K562 (cell line): ENCODE measurements around the gene NSRP1. TPM values are rescaled to one million over a fixed set of nuclear protein-coding genes. Genes with fewer than 3 reads are reported as not detected.

Experiments
- ATAC-seq: fragments of 200-7000 bp; cut with Tn5 transposase; 3 replicates; pipeline ENCODE4 v1.9.1; 2020; ENCODE audit warnings: moderate library complexity
- BruUV-seq: library from RNA; stranded (reverse); fragments of 400-500 nt; replicated peaks from 2 replicates; lab custom pipeline; 2021; lab: Mats Ljungman, UMichigan
- CTCF ChIA-PET: fragments of 300-600 bp; formaldehyde crosslinking; extraction: SDS; loops from one replicate; lab custom pipeline; 2021; ENCODE audit warnings: low intra/inter-chr PET ratio; lab: Yijun Ruan, JAX
- POLR2A ChIA-PET: fragments of 300-600, 350-650 bp; sonication (Branson Sonifier 250); formaldehyde crosslinking; extraction: SDS; loops from one replicate; lab custom pipeline; 2021; ENCODE audit warnings: antibody characterized with exemption, inconsistent platforms; lab: Yijun Ruan, JAX
- DNase-seq, 4 experiments: peaks; one replicate each; pipeline versions ENCODE4 v3.0.0 to v3.0.0-alpha.2; 2011 to 2018; ENCODE audit warnings: low spot score in 3 of 4, mixed read lengths in 3 of 4; ENCODE audit errors: extremely low read depth in 1 of 4
- FAIRE-seq: peaks from 2 replicates; lab custom pipeline; 2011; peaks lifted over from hg19 to GRCh38; lab: Jason Lieb, UNC
- H2AFZ ChIP-seq: 2 replicates; pipeline ENCODE4 v1.6.0; 2011; ENCODE audit warnings: low read depth, low read length, control low read depth, inconsistent platforms
- H3K27ac ChIP-seq: fragments of 200-600 bp; 3 replicates; pipeline ENCODE4 v1.8.0; 2011; ENCODE audit warnings: low read depth, mild to moderate bottlenecking, control low read depth, inconsistent platforms, low read length, moderate library complexity, mixed read lengths; ENCODE audit errors: extremely low read depth
- H3K27me3 ChIP-seq, 2 experiments: fragments of 300-600 bp in 1 of 2; 2 replicates in 1 of 2; 3 replicates in 1 of 2; pipeline versions ENCODE4 v1.6.0 to v1.8.0; 2011; ENCODE audit warnings: inconsistent platforms in 2 of 2, low read length in 2 of 2, mild to moderate bottlenecking in 1 of 2, mixed read lengths in 1 of 2, moderate library complexity in 1 of 2; ENCODE audit not compliant: control insufficient read depth in 2 of 2, insufficient read depth in 2 of 2
- H3K36me3 ChIP-seq: fragments of 300-600 bp; 3 replicates; pipeline ENCODE4 v1.8.0; 2011; ENCODE audit warnings: mild to moderate bottlenecking, low read length, inconsistent platforms; ENCODE audit not compliant: control insufficient read depth, insufficient read depth
- H3K4me1 ChIP-seq, 2 experiments: fragments of 200-600 bp in 1 of 2; replicated peaks in 1 of 2; 2 replicates in 1 of 2; 3 replicates in 1 of 2; pipeline versions ENCODE4 v1.5.1 to v1.8.0; 2011; ENCODE audit warnings: inconsistent platforms in 2 of 2, low read length in 2 of 2, mild to moderate bottlenecking in 1 of 2, mixed read lengths in 1 of 2, moderate library complexity in 1 of 2; ENCODE audit not compliant: control insufficient read depth in 2 of 2, insufficient read depth in 2 of 2
- H3K4me2 ChIP-seq: 2 replicates; pipeline ENCODE4 v1.6.1; 2011; ENCODE audit warnings: low read length, control low read depth, inconsistent platforms, mixed read lengths; ENCODE audit not compliant: insufficient read depth
- H3K4me3 ChIP-seq: fragments of 200-600 bp; sonication (generic), shearing (Covaris generic); 2 replicates; pipeline ENCODE4 v1.5.1; 2016; ENCODE audit warnings: control low read depth, inconsistent platforms
- H3K79me2 ChIP-seq: fragments of 200-600 bp; 3 replicates; pipeline ENCODE4 v1.8.0; 2011; ENCODE audit warnings: low read length, inconsistent platforms; ENCODE audit not compliant: control insufficient read depth, insufficient read depth
- H3K9ac ChIP-seq, 2 experiments: 2 replicates each; pipeline versions ENCODE4 v1.6.0 to v1.6.1; 2011; ENCODE audit warnings: low read depth in 2 of 2, low read length in 2 of 2, control low read depth in 1 of 2, inconsistent platforms in 1 of 2, mild to moderate bottlenecking in 1 of 2, mixed read lengths in 1 of 2; ENCODE audit not compliant: insufficient read depth in 1 of 2
- H3K9me1 ChIP-seq: one replicate; pipeline ENCODE4 v1.6.0; 2011; ENCODE audit warnings: inconsistent platforms, mild to moderate bottlenecking, low read length, moderate library complexity; ENCODE audit not compliant: control insufficient read depth, insufficient read depth
- H3K9me3 ChIP-seq: replicated peaks from 2 replicates; pipeline ENCODE4 v1.5.1; 2011; ENCODE audit warnings: low read depth, low read length, inconsistent platforms; ENCODE audit not compliant: control insufficient read depth, insufficient read depth
- H4K20me1 ChIP-seq: replicated peaks from 2 replicates; pipeline ENCODE4 v1.6.1; 2011; ENCODE audit warnings: low read length, inconsistent platforms, mixed read lengths; ENCODE audit not compliant: control insufficient read depth, insufficient read depth
- BRCA1 ChIP-seq, 2 experiments: fragments of 450-650 bp in 1 of 2; sonication (generic) in 1 of 2; formaldehyde crosslinking in 1 of 2; IDR thresholded peaks; 2 replicates each; pipeline versions ENCODE4 v1.5.0 to v1.6.1; 2017 to 2020; ENCODE audit warnings: mild to moderate bottlenecking in 1 of 2, missing genetic modification reagents in 1 of 2
- C11orf30 ChIP-seq: fragments of 450-650 bp; IDR thresholded peaks from 2 replicates; pipeline ENCODE4 v1.6.1; 2016; ENCODE audit warnings: low read depth, mild to moderate bottlenecking
- CBFA2T2 ChIP-seq: fragments of 450-650 bp; conservative IDR thresholded peaks from 2 replicates; pipeline ENCODE4 v1.6.1; 2017; ENCODE audit warnings: mild to moderate bottlenecking
- CBX5 ChIP-seq: IDR thresholded peaks from 2 replicates; pipeline ENCODE4 v1.6.1; 2014; ENCODE audit warnings: low read depth, borderline replicate concordance
- CHD2 ChIP-seq: IDR thresholded peaks from 2 replicates; pipeline ENCODE4 v1.6.1; 2011; ENCODE audit warnings: low read depth, low read length
- EHMT2 ChIP-seq: fragments of 450-650 bp; IDR thresholded peaks from 2 replicates; pipeline ENCODE4 v1.6.1; 2018; ENCODE audit warnings: antibody characterized with exemption
- ETV6 ChIP-seq, 3 experiments: fragments of 150-350 bp in 1 of 3; sonication (generic) in 1 of 3; formaldehyde crosslinking in 1 of 3; IDR thresholded peaks; 2 replicates each; pipeline versions ENCODE4 v1.6.1 to v1.8.0; 2014 to 2022; ENCODE audit warnings: borderline replicate concordance in 2 of 3, low read depth in 2 of 3, antibody characterized with exemption in 1 of 3, low read length in 1 of 3, mild to moderate bottlenecking in 1 of 3, missing genetic modification reagents in 1 of 3
- FOXP1 ChIP-seq: sonication (generic); formaldehyde crosslinking; IDR thresholded peaks from 2 replicates; pipeline ENCODE4 v1.8.0; 2022; ENCODE audit warnings: mild to moderate bottlenecking, missing genetic modification reagents
- MAZ ChIP-seq, 2 experiments: fragments of 450-650 bp in 1 of 2; sonication (generic) in 1 of 2; formaldehyde crosslinking; IDR thresholded peaks in 1 of 2; conservative IDR thresholded peaks in 1 of 2; 2 replicates each; pipeline versions ENCODE4 v1.4.0 to v1.5.0; 2020; ENCODE audit warnings: mild to moderate bottlenecking in 1 of 2, missing genetic modification reagents in 1 of 2
- MEIS2 ChIP-seq: fragments of 450-650 bp; IDR thresholded peaks from 2 replicates; pipeline ENCODE4 v1.6.1; 2014; ENCODE audit warnings: mild to moderate bottlenecking; ENCODE audit not compliant: partially characterized antibody
- NEUROD1 ChIP-seq: fragments of 150-350 bp; IDR thresholded peaks from 2 replicates; pipeline ENCODE4 v1.6.1; 2014; ENCODE audit warnings: borderline replicate concordance, low read length, low read depth; ENCODE audit not compliant: partially characterized antibody
- PCBP2 ChIP-seq: fragments of 200-400 bp; formaldehyde crosslinking; IDR thresholded peaks from 2 replicates; pipeline ENCODE4 v1.6.1; 2018; ENCODE audit warnings: low read length, low read depth, mild to moderate bottlenecking, moderate library complexity; ENCODE audit not compliant: poor library complexity, severe bottlenecking
- RFX1 ChIP-seq: fragments of 450-650 bp; IDR thresholded peaks from 2 replicates; pipeline ENCODE4 v1.6.1; 2016; ENCODE audit warnings: mild to moderate bottlenecking, moderate library complexity
- ZFPM2 ChIP-seq: fragments of 250-450 bp; sonication (Bioruptor Pico); IDR thresholded peaks from 2 replicates; pipeline ENCODE4 v1.5.1; 2022; ENCODE audit warnings: mild to moderate bottlenecking
- ZNF121 ChIP-seq: sonication (generic); formaldehyde crosslinking; conservative IDR thresholded peaks from 2 replicates; pipeline ENCODE4 v1.8.0; 2022; ENCODE audit warnings: missing genetic modification reagents
- ZNF436 ChIP-seq: fragments of 250-450, 450-650 bp; sonication (Bioruptor Pico); formaldehyde crosslinking; IDR thresholded peaks from 2 replicates; pipeline ENCODE4 v1.7.0; 2020; ENCODE audit warnings: mild to moderate bottlenecking
- WGBS: fragments of 100-300 bp; shearing (Covaris generic); methylation state at CpG from one replicate; pipeline ENCODE4 v1.1.6; 2016; ENCODE audit warnings: low coverage, mixed read lengths; ENCODE audit not compliant: insufficient coverage; ENCODE audit errors: missing lambda C conversion rate; 5-methylcytosine and 5-hydroxymethylcytosine counted together
- in situ Hi-C: fragments of 300-500 bp; cut with MboI; formaldehyde crosslinking; loops from 4 replicates; pipeline ENCODE4 v1.15.0; 2018; ENCODE audit warnings: inconsistent platforms, mixed read lengths
- intact Hi-C: fragments of 100-400 bp; cut with micrococcal nuclease; formaldehyde crosslinking; loops from 2 replicates; pipeline ENCODE4 v1.14.2; 2022
- polyA plus RNA-seq, 8 experiments: library from polyadenylated mRNA; depleted of rRNA in 4 of 8; stranded (reverse) in 5 of 8; unstranded in 3 of 8; fragments of >200 nt; fragmentation: Nextera tagmentation in 2 of 8; fragmentation: Illumina TruSeq in 1 of 8; extraction: Ambion mirVana in 2 of 8; extraction: Trizol in 1 of 8; gene quantifications; 2 replicates each; pipeline versions ENCODE4 v1.2.1 to v1.2.3, GENCODE V29; 2011 to 2014; ENCODE audit warnings: inconsistent platforms in 1 of 8, missing spikeins in 1 of 8
- total RNA-seq, 7 experiments: library from RNA; depleted of rRNA in 6 of 7; stranded (reverse); fragments of >200 nt in 6 of 7; fragmentation: Illumina TruSeq in 2 of 7; extraction: Trizol in 2 of 7; gene quantifications; 2 replicates each; pipeline versions ENCODE4 v1.2.1 to v1.2.3, GENCODE V29; 2011 to 2021; ENCODE audit warnings: low replicate concordance in 1 of 7
- TF ChIP-seq, protein P1 (sequence below): sonication (generic); formaldehyde crosslinking; IDR thresholded peaks from 2 replicates; pipeline ENCODE4 v1.8.1; 2023; ENCODE audit warnings: mild to moderate bottlenecking, missing genetic modification reagents

Gene NSRP1
- total and polyA plus RNA-seq, 9 of the 15 experiments (the other 6 are each of a cell fraction or from before 2014, with no cell fraction given), result 18.4 to 68.6 (median 32.7) TPM

GRCh38 chr17:30232015-30232823 lies 115.6 kb downstream of the NSRP1 start:
- Histone ChIP-seq H3K9me3 (no peaks in the 10 kb centered on the region), H3K27ac (no peak overlapping the region), H3K9me1 (no peaks in the 10 kb centered on the region), H3K36me3 (no peaks in the 10 kb centered on the region), H3K4me1 (peaks cover 0 to 15% of the 10 kb centered on the region in 2 experiments; a peak in 2 of 5 replicates), H3K4me2 (no peak overlapping the region), H3K27me3 (peaks cover 50 to 63% of the 10 kb centered on the region in 2 experiments), H3K4me3 (no peak overlapping the region), H2AFZ (no peak overlapping the region), H3K9ac (no peak overlapping the region), H4K20me1 (no peaks in the 10 kb centered on the region; the same call in 1 of the 2 replicates), H3K79me2 (no peaks in the 10 kb centered on the region)
- no TSS peak for BruUV-seq
- ChIA-PET CTCF (no interaction called here), POLR2A (interaction anchor here (1.8 to 2.2 kb wide), 2 partner anchors 10 to 13 kb away, joined by 4 to 12 read pairs; no protein-coding TSS in a partner anchor)
- in situ Hi-C loops (no loop called here), intact Hi-C loops (no loop called here)
- FAIRE-seq (no peak), DNase-seq (no peak), ATAC-seq (no peak)
- WGBS, result 17% methylated on average over 10 of the region's 10 CpGs
- TF ChIP-seq FOXP1 (CRISPR knock-in tag) (no peak), MAZ (CRISPR knock-in tag; conservative IDR thresholded peaks at IDR 0.05 in 1 of 2, IDR thresholded peaks at IDR 0.05 in 1 of 2) (no peak), BRCA1 (IDR thresholded peaks at IDR 0.05) (no peak), BRCA1 (CRISPR knock-in tag; IDR thresholded peaks at IDR 0.05) (no peak), ZFPM2 (CRISPR knock-in tag) (no peak), C11orf30 (no peak), RFX1 (no peak), MEIS2 (no peak), ZNF121 (no peak), CHD2 (no peak), CBFA2T2 (no peak), PCBP2 (no peak), NEUROD1 (no peak), ETV6 (IDR thresholded peaks at IDR 0.05; ENCODE audit: borderline replicate concordance in 1 of 2, low read depth in 2 of 2, low read length in 1 of 2) (no peak), ETV6 (CRISPR knock-in tag; IDR thresholded peaks at IDR 0.05; ENCODE audit: borderline replicate concordance) (no peak), CBX5 (no peak), EHMT2 (no peak), ZNF436 (CRISPR knock-in tag) (no peak)
- TF ChIP-seq, protein P1, sequence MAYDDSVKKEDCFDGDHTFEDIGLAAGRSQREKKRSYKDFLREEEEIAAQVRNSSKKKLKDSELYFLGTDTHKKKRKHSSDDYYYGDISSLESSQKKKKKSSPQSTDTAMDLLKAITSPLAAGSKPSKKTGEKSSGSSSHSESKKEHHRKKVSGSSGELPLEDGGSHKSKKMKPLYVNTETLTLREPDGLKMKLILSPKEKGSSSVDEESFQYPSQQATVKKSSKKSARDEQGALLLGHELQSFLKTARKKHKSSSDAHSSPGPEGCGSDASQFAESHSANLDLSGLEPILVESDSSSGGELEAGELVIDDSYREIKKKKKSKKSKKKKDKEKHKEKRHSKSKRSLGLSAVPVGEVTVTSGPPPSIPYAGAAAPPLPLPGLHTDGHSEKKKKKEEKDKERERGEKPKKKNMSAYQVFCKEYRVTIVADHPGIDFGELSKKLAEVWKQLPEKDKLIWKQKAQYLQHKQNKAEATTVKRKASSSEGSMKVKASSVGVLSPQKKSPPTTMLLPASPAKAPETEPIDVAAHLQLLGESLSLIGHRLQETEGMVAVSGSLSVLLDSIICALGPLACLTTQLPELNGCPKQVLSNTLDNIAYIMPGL (CRISPR knock-in tag), result no peak
